Body of pancreas (tissue), 4 donors: ENCODE results near the gene SPRED2.

Experiments
- CTCF ChIP-seq, 7 experiments: fragments of 450-650 bp in 4 of 7; fragments of 200-600 bp in 3 of 7; sonication (generic) in 3 of 7; IDR thresholded peaks; one replicate each; pipeline ENCODE4 v1.5.1; 2016 to 2019; ENCODE audit warnings: antibody characterized with exemption in 7 of 7
- POLR2A ChIP-seq, 3 donors: fragments of 450-650 bp; IDR thresholded peaks; one replicate each; pipeline ENCODE4 v1.6.1; 2016; ENCODE audit warnings: antibody characterized with exemption in 3 of 3, mild to moderate bottlenecking in 2 of 3

DNA sequence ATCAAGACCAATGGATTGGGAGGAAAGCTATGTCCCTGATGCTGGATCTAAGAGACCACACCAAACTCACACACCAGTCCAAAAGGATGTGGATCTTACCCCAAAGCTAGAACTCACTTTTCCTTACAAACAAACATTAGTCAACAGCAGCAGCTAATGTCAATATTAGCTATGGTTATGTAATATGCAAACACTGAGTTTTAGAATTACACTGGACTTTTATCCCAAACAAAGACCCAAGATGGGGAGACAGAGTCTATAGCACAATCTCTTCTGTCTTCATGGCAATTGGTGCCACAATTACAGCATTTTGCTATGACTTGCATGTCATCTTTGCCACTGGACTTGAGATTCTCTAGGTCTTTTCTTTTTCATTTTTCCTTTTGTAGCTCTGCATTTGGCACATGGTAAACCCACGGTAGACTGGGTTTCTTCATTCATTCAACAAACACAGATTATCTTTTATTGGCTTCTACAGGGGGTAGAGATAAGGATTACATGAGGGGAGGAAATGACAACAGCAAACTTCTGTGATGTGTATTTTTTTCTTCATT is 59.0 kb downstream of the SPRED2 start:
- TF ChIP-seq CTCF (IDR thresholded peaks at IDR 0.05) (no peak), POLR2A (IDR thresholded peaks at IDR 0.05) (no peak)
